Activated CD8-positive, alpha-beta T cell treated with anti-CD3 and anti-CD28 coated beads for 36 hours (primary cell): ENCODE measurements around the gene SLC2A4. TPM values are rescaled to one million over a fixed set of nuclear protein-coding genes. Genes with fewer than 3 reads are reported as not detected.

Experiments used
- ATAC-seq: fragments of 200-7000 bp; cut with Tn5 transposase; one replicate; pipeline ENCODE4 v1.10.0; 2021; ENCODE audit warnings: mild to moderate bottlenecking, moderate library complexity
- CTCF ChIA-PET: fragments of 350-600 bp; sonication (Branson Sonifier 250); formaldehyde crosslinking; loops from one replicate; lab custom pipeline; 2021; ENCODE audit warnings: antibody characterized with exemption; lab: Charles Lee
- POLR2A ChIA-PET: fragments of 350-600 bp; sonication (Branson Sonifier 250); formaldehyde crosslinking; loops from one replicate; lab custom pipeline; 2021; ENCODE audit warnings: antibody characterized with exemption; lab: Charles Lee
- DNase-seq: peaks from one replicate; pipeline ENCODE4 v3.0.0-alpha.2; 2020
- H3K27ac Mint-ChIP-seq: one replicate; pipeline ENCODE4 v1.8.0; 2021; ENCODE audit warnings: mild to moderate bottlenecking, mixed read lengths
- H3K27me3 Mint-ChIP-seq: one replicate; pipeline ENCODE4 v1.8.0; 2021; ENCODE audit warnings: mixed read lengths
- H3K36me3 Mint-ChIP-seq: one replicate; pipeline ENCODE4 v1.8.0; 2021; ENCODE audit warnings: low read depth, mixed read lengths
- H3K4me1 Mint-ChIP-seq: one replicate; pipeline ENCODE4 v1.8.0; 2021; ENCODE audit warnings: low read depth, mixed read lengths
- H3K4me3 Mint-ChIP-seq: one replicate; pipeline ENCODE4 v1.8.0; 2021; ENCODE audit warnings: mild to moderate bottlenecking, moderate library complexity, mixed read lengths
- H3K9me3 Mint-ChIP-seq: one replicate; pipeline ENCODE4 v1.8.0; 2021; ENCODE audit warnings: mixed read lengths
- CTCF ChIP-seq: fragments of 200-600 bp; IDR thresholded peaks from one replicate; pipeline ENCODE4 v1.8.0; 2022; ENCODE audit warnings: antibody characterized with exemption, mild to moderate bottlenecking
- intact Hi-C: fragments of 100-400 bp; cut with micrococcal nuclease; formaldehyde crosslinking; loops from one replicate; pipeline ENCODE4 v1.10.0; 2022
- total RNA-seq, 2 experiments: library from RNA; stranded (reverse); gene quantifications; one replicate each; pipeline ENCODE4 v1.2.3, GENCODE V29; 2021

SLC2A4 gene
- total RNA-seq, 2 experiments from 2014 or later: 0.07 to 0.25 TPM

GRCh38 chr17:7326186-7326585 is 44.7 kb downstream of the SLC2A4 start:
- peaks cover 36% of the 10 kb centered on the region for H3K4me1 Mint-ChIP-seq
- no peaks in the 10 kb centered on the region for H3K27me3 Mint-ChIP-seq
- ChIA-PET CTCF (interaction anchor here (2.7 to 6.5 kb wide), 3 partner anchors 10 to 18 kb away, joined by 7 to 60 read pairs (median 50); partner anchors contain the start of gene ACAP1), POLR2A (interaction anchor here (2.9 to 10.5 kb wide), 2 partner anchors 14 to 16 kb away, joined by 10 to 150 read pairs; partner anchors contain the start of gene GPS2)
- H3K9me3 Mint-ChIP-seq: no peaks in the 10 kb centered on the region
- no peak for ATAC-seq
- no peak for TF ChIP-seq CTCF
- no peak for DNase-seq
- peaks cover 22% of the 10 kb centered on the region for H3K36me3 Mint-ChIP-seq
- H3K27ac Mint-ChIP-seq: no peak overlapping the region
- intact Hi-C loops: no loop called here
- H3K4me3 Mint-ChIP-seq: no peak overlapping the region

- Mint-ChIP-seq H3K27me3 (no peaks in the 10 kb centered on the region), H3K9me3 (no peaks in the 10 kb centered on the region), H3K36me3 (peaks cover 14% of the 10 kb centered on the region), H3K4me1 (peaks cover 37% of the 10 kb centered on the region), H3K27ac (no peak overlapping the region), H3K4me3 (no peak overlapping the region)
- no peak for DNase-seq
- intact Hi-C loops: no loop called here
- no peak for TF ChIP-seq CTCF
- ChIA-PET POLR2A (interaction anchor here (10.5 kb wide), 1 partner anchor 15 kb away, joined by 150 read pairs; the partner anchor contains the start of gene GPS2), CTCF (interaction anchor here (1.0 to 6.5 kb wide), 5 partner anchors 9 to 17 kb away, joined by 3 to 60 read pairs (median 7); partner anchors contain the start of gene ACAP1)
- no peak for ATAC-seq
These were observed 45.5 kb downstream of the SLC2A4 start for GRCh38 chr17:7327056-7327455.

GRCh38 chr17:7327501-7327900 is 46.0 kb downstream of the SLC2A4 start:
- peak overlapping the region; percentile 38 for H3K4me3 Mint-ChIP-seq

GRCh38 chr17:7328009-7328408 is 46.5 kb downstream of the SLC2A4 start:
- no peak for TF ChIP-seq CTCF
- H3K9me3 Mint-ChIP-seq: no peaks in the 10 kb centered on the region
- DNase-seq: no peak
- H3K27me3 Mint-ChIP-seq: no peaks in the 10 kb centered on the region
- POLR2A ChIA-PET: interaction anchor here (0.6 to 10.5 kb wide), 3 partner anchors 13 to 21 kb away, joined by 3 to 150 read pairs (median 7); partner anchors contain the start of gene GPS2
- CTCF ChIA-PET: interaction anchor here (0.9 to 5.2 kb wide), 6 partner anchors 9 to 17 kb away, joined by 3 to 50 read pairs (median 6); no protein-coding TSS in a partner anchor
- peak overlapping the region; percentile 74 for H3K27ac Mint-ChIP-seq
- ATAC-seq: no peak
- peak overlapping the region; percentile 80 for H3K4me3 Mint-ChIP-seq
- intact Hi-C loops: no loop called here
- H3K36me3 Mint-ChIP-seq: peaks cover 14% of the 10 kb centered on the region
- peaks cover 46% of the 10 kb centered on the region for H3K4me1 Mint-ChIP-seq

More at GRCh38 chr17:7327501-7327900, 46.0 kb downstream of the SLC2A4 start:
- ATAC-seq (no peak), DNase-seq (no peak)
- TF ChIP-seq CTCF: no peak
- peaks cover 14% of the 10 kb centered on the region for H3K36me3 Mint-ChIP-seq
- ChIA-PET POLR2A (interaction anchor here (10.5 kb wide), 1 partner anchor 15 kb away, joined by 150 read pairs; the partner anchor contains the start of gene GPS2), CTCF (interaction anchor here (1.0 to 6.5 kb wide), 5 partner anchors 9 to 17 kb away, joined by 3 to 60 read pairs (median 7); partner anchors contain the start of gene ACAP1)
- H3K4me1 Mint-ChIP-seq: peaks cover 42% of the 10 kb centered on the region
- intact Hi-C loops: no loop called here
- H3K9me3 Mint-ChIP-seq: no peaks in the 10 kb centered on the region
- no peaks in the 10 kb centered on the region for H3K27me3 Mint-ChIP-seq
- H3K27ac Mint-ChIP-seq: peak overlapping the region; percentile 36

GRCh38 chr17:7328840-7329373 is 47.4 kb downstream of the SLC2A4 start, which contains the start of gene NEURL4:
NEURL4 (minus strand) TSS chr17:7329335; CDS start chr17:7329312, 23 bp downstream.
- Mint-ChIP-seq H3K9me3 (no peaks in the 10 kb centered on the region), H3K4me1 (peaks cover 48% of the 10 kb centered on the region), H3K27me3 (no peaks in the 10 kb centered on the region), H3K4me3 (peak within 1 kb of the TSS; percentile 80), H3K36me3 (peaks cover 10% of the 10 kb centered on the region), H3K27ac (peak within 1 kb of the TSS; percentile 96)
- intact Hi-C loops: no loop called here
- TF ChIP-seq CTCF: peak; percentile 10
- ChIA-PET POLR2A (interaction anchor here (0.6 to 10.5 kb wide), 12 partner anchors 8 to 358 kb away, joined by 3 to 150 read pairs (median 6); partner anchors contain the start of genes GPS2, TMEM256, TP53 and ZBTB4), CTCF (interaction anchor here (0.8 to 3.0 kb wide), 11 partner anchors 9 to 358 kb away, joined by 3 to 20 read pairs (median 5); partner anchors contain the start of gene TMEM95)
- DNase-seq: peak; percentile 49
- ATAC-seq: peak; percentile 0
